Psoas muscle (tissue), 8 donors: ENCODE results near the gene TP53I13. TPM values are rescaled to one million over a fixed set of nuclear protein-coding genes. Genes with fewer than 3 reads are reported as not detected.

Experiments
- ATAC-seq, 4 donors: fragments of 200-7000 bp; cut with Tn5 transposase; one replicate each; pipeline ENCODE4 v1.9.1; 2020; ENCODE audit warnings: moderate library complexity in 3 of 4, mild to moderate bottlenecking in 2 of 4
- DNase-seq, 2 donors: peaks; one replicate each; pipeline ENCODE4 v3.0.0-alpha.2; 2020
- H3K27ac ChIP-seq: fragments of 200-600 bp; one replicate; pipeline ENCODE4 v1.8.0; 2022
- H3K27me3 ChIP-seq, 3 donors: fragments of 200-600 bp in 1 of 3; one replicate each; pipeline versions ENCODE4 v1.6.1 to v1.8.0; 2013 to 2022; ENCODE audit warnings: low read length in 2 of 3, mild to moderate bottlenecking in 2 of 3, moderate library complexity in 1 of 3; ENCODE audit not compliant: insufficient read depth in 3 of 3
- H3K36me3 ChIP-seq, 2 donors: fragments of 200-600 bp in 1 of 2; one replicate each; pipeline versions ENCODE4 v1.6.1 to v1.8.0; 2013 to 2022; ENCODE audit warnings: low read depth in 1 of 2, mild to moderate bottlenecking in 1 of 2, moderate library complexity in 1 of 2; ENCODE audit not compliant: insufficient read depth in 1 of 2
- H3K4me1 ChIP-seq: fragments of 200-600 bp; one replicate; pipeline ENCODE4 v1.8.0; 2022
- H3K4me3 ChIP-seq: fragments of 200-600 bp; one replicate; pipeline ENCODE4 v1.8.0; 2022; ENCODE audit warnings: mild to moderate bottlenecking
- H3K9me3 ChIP-seq: fragments of 200-600 bp; one replicate; pipeline ENCODE4 v1.8.0; 2022
- CTCF ChIP-seq: fragments of 200-600 bp; IDR thresholded peaks from one replicate; pipeline ENCODE4 v1.8.0; 2022; ENCODE audit warnings: antibody characterized with exemption
- WGBS, 3 donors: extraction: QIAGEN DNeasy Blood & Tissue Kit; methylation state at CpG; one replicate each; pipeline versions ENCODE4 v1.1.6 to v1.1.7; 2013; 5-methylcytosine and 5-hydroxymethylcytosine counted together
- intact Hi-C, 2 donors: fragments of 100-400 bp; cut with DNase I; formaldehyde crosslinking; loops; one replicate each; pipeline versions ENCODE4 v1.11.0 to v1.14.2; 2022
- polyA plus RNA-seq, 3 donors: library from polyadenylated mRNA; stranded (reverse); fragments of 200-250 nt; gene quantifications; one replicate each; pipeline ENCODE4 v1.2.3, GENCODE V29; 2013
- total RNA-seq, 4 donors: library from RNA; stranded (reverse); fragmentation: NEBNext Ultra II Directional in 2 of 4; extraction: Animal tissue kit (Norgen Biotek cat#: 25700) in 2 of 4; gene quantifications; one replicate each; pipeline versions ENCODE4 v1.2.1 to v1.2.4, GENCODE V29; 2021 to 2023
- donor health status: healthy with polysubstance abuse.
- donor health status: DM: no; HTN: no; CAD: no; lungs with moderate emphysema.
- donor health status: Bipolar disorder and iron deficiency.
- donor health status: healthy.
- donor health status: DM: yes; HTN: yes; CAD: no.
- donor health status: DM: no; HTN: no; CAD: no.
- donor health status: DM: no; HTN: no; CAD: no.
- donor health status: DM: yes; HTN: yes; CAD: no.

Gene TP53I13
- total and polyA plus RNA-seq, 7 donors = 13.3 to 46.1 (median 20.9) TPM

- no peak for TF ChIP-seq CTCF
- DNase-seq (no peak), ATAC-seq (no peak)
- no peak overlapping the region for H3K4me3 ChIP-seq
- H3K36me3 ChIP-seq = peaks cover 0 to 23% of the 10 kb centered on the region in 2 donors
- peaks cover 19% of the 10 kb centered on the region for H3K4me1 ChIP-seq
- WGBS, 3 donors = 68 to 83% (median 68%) methylated on average over 7 of the region's 7 CpGs
- H3K27ac ChIP-seq = peak overlapping the region; percentile 3
- H3K9me3 ChIP-seq = no peaks in the 10 kb centered on the region
- H3K27me3 ChIP-seq = no peaks in the 10 kb centered on the region
- intact Hi-C loops = no loop called here
These were observed 2.0 kb downstream of the TP53I13 start for GRCh38 chr17:29570521-29570920.

- Histone ChIP-seq H3K27me3 (no peaks in the 10 kb centered on the region), H3K27ac (no peak overlapping the region), H3K9me3 (no peaks in the 10 kb centered on the region), H3K4me1 (peaks cover 19% of the 10 kb centered on the region), H3K4me3 (no peak overlapping the region), H3K36me3 (peaks cover 0 to 33% of the 10 kb centered on the region in 2 donors)
- ATAC-seq = no peak
- DNase-seq = no peak
- 83 to 89% (median 85%) methylated on average over 6 of the region's 6 CpGs for WGBS, 3 donors
- no peak for TF ChIP-seq CTCF
- intact Hi-C loops = no loop called here
These were observed 3.0 kb downstream of the TP53I13 start for GRCh38 chr17:29571486-29571882.

DNA sequence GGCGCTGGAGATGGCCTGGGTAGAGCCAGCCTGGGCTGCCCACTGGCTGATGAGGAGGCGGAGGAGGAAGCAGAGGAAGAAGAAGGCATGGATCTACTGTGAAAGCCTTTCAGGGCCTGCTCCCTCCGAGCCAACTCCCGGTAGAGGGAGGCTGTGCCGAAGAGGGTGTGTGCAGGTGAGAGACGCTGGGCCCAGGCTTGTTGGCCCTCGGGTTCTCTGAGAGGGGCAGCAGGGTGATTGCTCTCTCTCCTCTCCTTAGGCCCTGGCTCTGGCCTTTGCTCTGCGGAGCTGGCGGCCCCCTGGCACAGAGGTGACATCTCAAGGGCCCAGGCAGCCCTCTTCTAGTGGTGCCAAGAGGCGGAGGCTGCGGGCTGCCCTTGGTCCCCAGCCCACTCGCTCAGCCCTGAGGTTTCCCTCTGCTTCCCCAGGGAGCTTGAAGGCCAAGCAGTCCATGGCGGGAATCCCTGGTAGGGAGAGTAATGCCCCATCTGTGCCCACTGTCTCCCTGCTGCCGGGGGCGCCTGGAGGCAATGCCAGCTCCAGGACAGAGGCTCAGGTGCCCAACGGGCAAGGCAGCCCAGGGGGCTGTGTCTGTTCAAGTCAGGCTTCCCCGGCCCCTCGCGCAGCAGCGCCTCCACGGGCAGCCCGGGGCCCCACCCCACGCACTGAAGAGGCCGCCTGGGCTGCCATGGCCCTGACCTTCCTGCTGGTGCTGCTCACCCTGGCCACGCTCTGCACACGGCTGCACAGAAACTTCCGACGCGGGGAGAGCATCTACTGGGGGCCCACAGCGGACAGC lies 3.6 kb downstream of the TP53I13 start:
- WGBS, 3 donors = 28 to 46% (median 32%) methylated on average over 27 to 30 of the region's 30 CpGs
- no peak for TF ChIP-seq CTCF
- no peak for DNase-seq
- H3K36me3 ChIP-seq = peaks cover 0 to 39% of the 10 kb centered on the region in 2 donors
- H3K9me3 ChIP-seq = no peaks in the 10 kb centered on the region
- ATAC-seq = peak; percentile 21 to 37 (median 35)
- peaks cover 19% of the 10 kb centered on the region for H3K4me1 ChIP-seq
- peak overlapping the region; percentile 62 for H3K4me3 ChIP-seq
- peak overlapping the region; percentile 53 for H3K27ac ChIP-seq
- intact Hi-C loops = no loop called here
- H3K27me3 ChIP-seq = no peaks in the 10 kb centered on the region

GRCh38 chr17:29572691-29573557 lies 4.4 kb downstream of the TP53I13 start:
- peaks cover 0 to 47% of the 10 kb centered on the region in 2 donors for H3K36me3 ChIP-seq
- intact Hi-C loops = no loop called here
- no peaks in the 10 kb centered on the region for H3K9me3 ChIP-seq
- WGBS, 3 donors = 14 to 30% (median 15%) methylated on average over 43 to 62 of the region's 62 CpGs
- peak; percentile 66 to 75 (median 70) for ATAC-seq
- no peaks in the 10 kb centered on the region for H3K27me3 ChIP-seq
- peaks cover 19% of the 10 kb centered on the region for H3K4me1 ChIP-seq
- peak overlapping the region; percentile 53 for H3K27ac ChIP-seq
- TF ChIP-seq CTCF = peak; percentile 74
- peak; percentile 82 to 84 for DNase-seq
- peak overlapping the region; percentile 62 for H3K4me3 ChIP-seq
